Suprapubic skin (tissue), 4 donors: ENCODE results near the gene FETUB. TPM values are rescaled to one million over a fixed set of nuclear protein-coding genes. Genes with fewer than 3 reads are reported as not detected.
A peak's percentile ranks its signal among the peaks of the same experiment; 100 is the strongest.

ENCODE experiments used
- DNase-seq, 2 donors: peaks; one replicate each; pipeline ENCODE4 v3.0.0-alpha.2; 2019; ENCODE audit warnings: low spot score in 2 of 2
- H3K27ac ChIP-seq: fragments of 200-600 bp; sonication (generic); one replicate; pipeline ENCODE4 v1.5.1; 2019
- H3K27me3 ChIP-seq: fragments of 200-600 bp; sonication (generic); one replicate; pipeline ENCODE4 v1.5.1; 2019
- H3K36me3 ChIP-seq: fragments of 200-600 bp; sonication (generic); one replicate; pipeline ENCODE4 v1.5.1; 2019
- H3K4me1 ChIP-seq: fragments of 200-600 bp; sonication (generic); one replicate; pipeline ENCODE4 v1.5.1; 2019
- H3K4me3 ChIP-seq: fragments of 200-600 bp; sonication (generic); one replicate; pipeline ENCODE4 v1.5.1; 2019; ENCODE audit warnings: mild to moderate bottlenecking
- H3K9me3 ChIP-seq: fragments of 200-600 bp; sonication (generic); one replicate; pipeline ENCODE4 v1.5.1; 2019
- CTCF ChIP-seq, 2 donors: fragments of 200-600 bp in 1 of 2; fragments of 450-650 bp in 1 of 2; sonication (generic) in 1 of 2; IDR thresholded peaks; one replicate each; pipeline ENCODE4 v1.5.1; 2016 to 2019; ENCODE audit warnings: antibody characterized with exemption in 2 of 2, mild to moderate bottlenecking in 1 of 2, moderate library complexity in 1 of 2
- EP300 ChIP-seq: sonication (generic); formaldehyde crosslinking; IDR thresholded peaks from one replicate; pipeline ENCODE4 v1.6.1; 2017; ENCODE audit warnings: antibody characterized with exemption
- POLR2A ChIP-seq, 2 donors: fragments of 450-650 bp; IDR thresholded peaks; one replicate each; pipeline ENCODE4 v1.6.1; 2017; ENCODE audit warnings: antibody characterized with exemption in 2 of 2, mild to moderate bottlenecking in 2 of 2, moderate library complexity in 2 of 2
- POLR2AphosphoS5 ChIP-seq, 3 donors: sonication (generic); formaldehyde crosslinking; IDR thresholded peaks; one replicate each; pipeline ENCODE4 v1.6.1; 2017; ENCODE audit warnings: antibody characterized with exemption in 3 of 3
- WGBS: methylation state at CpG from one replicate; pipeline ENCODE4 v1.1.5; 2018; 5-methylcytosine and 5-hydroxymethylcytosine counted together
- total RNA-seq, 4 donors: library from RNA; depleted of rRNA; stranded (reverse); fragments of >200 nt; gene quantifications; one replicate each; pipeline ENCODE4 v1.1.0, GENCODE V29; 2016

Gene FETUB
- total RNA-seq, 4 donors from 2014 or later: 3.9 to 16.0 (median 10.4) TPM

GRCh38 chr3:186644683-186645082 is 4.5 kb downstream of the FETUB start:
- Histone ChIP-seq H3K4me1 (peaks cover 33% of the 10 kb centered on the region), H3K36me3 (no peaks in the 10 kb centered on the region), H3K9me3 (no peaks in the 10 kb centered on the region), H3K4me3 (no peak overlapping the region), H3K27ac (peak overlapping the region; percentile 78), H3K27me3 (no peaks in the 10 kb centered on the region)
- DNase-seq: peak in 1 of 2 donors; percentile 61
- 47% methylated on average over 3 of the region's 3 CpGs for WGBS
- TF ChIP-seq EP300 (no peak), POLR2A (IDR thresholded peaks at IDR 0.05) (no peak), POLR2AphosphoS5 (IDR thresholded peaks at IDR 0.05) (no peak), CTCF (IDR thresholded peaks at IDR 0.05) (no peak)

DNA sequence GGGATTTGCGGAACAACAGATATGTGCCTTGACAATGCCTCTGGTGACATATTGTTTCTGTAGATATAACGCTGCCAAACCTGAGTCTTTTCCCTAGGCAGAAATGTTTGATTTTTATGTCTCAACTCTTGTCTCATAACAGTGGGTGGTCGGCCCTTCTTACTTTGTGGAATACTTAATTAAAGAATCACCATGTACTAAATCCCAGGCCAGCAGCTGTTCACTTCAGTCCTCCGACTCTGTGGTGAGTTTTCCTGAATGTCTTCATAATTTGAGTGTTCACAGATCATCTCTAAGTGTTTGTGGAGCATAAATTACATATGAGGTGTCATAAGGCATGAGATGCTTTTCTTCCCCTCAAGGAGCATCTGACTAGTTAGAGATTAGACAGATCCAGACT is 5.9 kb downstream of the FETUB start:
- Histone ChIP-seq H3K4me3 (no peak overlapping the region), H3K27me3 (no peaks in the 10 kb centered on the region), H3K9me3 (no peaks in the 10 kb centered on the region), H3K36me3 (no peaks in the 10 kb centered on the region), H3K27ac (no peak overlapping the region), H3K4me1 (peaks cover 20% of the 10 kb centered on the region)
- 89% methylated on average over 4 of the region's 4 CpGs for WGBS
- no peak for DNase-seq
- TF ChIP-seq POLR2AphosphoS5 (IDR thresholded peaks at IDR 0.05) (no peak), POLR2A (IDR thresholded peaks at IDR 0.05) (no peak), EP300 (no peak), CTCF (IDR thresholded peaks at IDR 0.05) (no peak)

GRCh38 chr3:186646841-186647240 is 6.6 kb downstream of the FETUB start:
- H3K27ac ChIP-seq: no peak overlapping the region
- 76% methylated on average over 1 of the region's 1 CpG for WGBS
- no peak for DNase-seq
- no peaks in the 10 kb centered on the region for H3K27me3 ChIP-seq
- peaks cover 13% of the 10 kb centered on the region for H3K4me1 ChIP-seq
- H3K36me3 ChIP-seq: no peaks in the 10 kb centered on the region
- H3K4me3 ChIP-seq: no peak overlapping the region
- no peak for TF ChIP-seq EP300
- no peak for TF ChIP-seq POLR2A (IDR thresholded peaks at IDR 0.05)
- no peak for TF ChIP-seq POLR2AphosphoS5 (IDR thresholded peaks at IDR 0.05)
- TF ChIP-seq CTCF (IDR thresholded peaks at IDR 0.05): no peak
- no peaks in the 10 kb centered on the region for H3K9me3 ChIP-seq

GRCh38 chr3:186648851-186649250 is 8.7 kb downstream of the FETUB start:
- Histone ChIP-seq H3K36me3 (no peaks in the 10 kb centered on the region), H3K27ac (no peak overlapping the region), H3K4me1 (peaks cover 11% of the 10 kb centered on the region), H3K4me3 (no peak overlapping the region), H3K27me3 (no peaks in the 10 kb centered on the region), H3K9me3 (no peaks in the 10 kb centered on the region)
- 75% methylated on average over 1 of the region's 1 CpG for WGBS
- TF ChIP-seq POLR2A (IDR thresholded peaks at IDR 0.05) (no peak), POLR2AphosphoS5 (IDR thresholded peaks at IDR 0.05) (no peak), CTCF (IDR thresholded peaks at IDR 0.05) (no peak), EP300 (no peak)
- no peak for DNase-seq

GRCh38 chr3:186651678-186652215 is 11.5 kb downstream of the FETUB start:
- Histone ChIP-seq H3K27me3 (no peaks in the 10 kb centered on the region), H3K36me3 (no peaks in the 10 kb centered on the region), H3K4me1 (no peaks in the 10 kb centered on the region), H3K4me3 (no peak overlapping the region), H3K9me3 (no peaks in the 10 kb centered on the region), H3K27ac (no peak overlapping the region)
- 83% methylated on average over 3 of the region's 3 CpGs for WGBS
- TF ChIP-seq POLR2AphosphoS5 (IDR thresholded peaks at IDR 0.05) (no peak), POLR2A (IDR thresholded peaks at IDR 0.05) (no peak), EP300 (no peak), CTCF (IDR thresholded peaks at IDR 0.05) (no peak)
- DNase-seq: no peak
